Lung (tissue), 12 donors: ENCODE data around the gene DBN1. TPM values are rescaled to one million over a fixed set of nuclear protein-coding genes. Genes with fewer than 3 reads are reported as not detected.

ENCODE experiments used
- ATAC-seq: fragments of 200-7000 bp; cut with Tn5 transposase; one replicate; pipeline ENCODE4 v1.9.1; 2020; ENCODE audit warnings: moderate number of reproducible peaks; ENCODE audit not compliant: insufficient read depth, low FRiP score
- DNase-seq, 3 donors: peaks; one replicate each; pipeline ENCODE4 v3.0.0-alpha.2; 2013 to 2017
- H3K27ac ChIP-seq, 2 donors: one replicate each; pipeline ENCODE4 v1.5.1; 2013; ENCODE audit warnings: mild to moderate bottlenecking in 2 of 2, moderate library complexity in 2 of 2, control low read depth in 1 of 2, inconsistent platforms in 1 of 2, low read depth in 1 of 2, low read length in 1 of 2
- H3K27me3 ChIP-seq, 3 donors: one replicate each; pipeline ENCODE4 v1.5.1; 2013; ENCODE audit warnings: low read length in 2 of 3; ENCODE audit not compliant: control insufficient read depth in 3 of 3, insufficient read depth in 3 of 3
- H3K36me3 ChIP-seq, 4 donors: one replicate each; pipeline ENCODE4 v1.5.1; 2013; ENCODE audit warnings: low read length in 4 of 4, mild to moderate bottlenecking in 1 of 4, moderate library complexity in 1 of 4; ENCODE audit not compliant: control insufficient read depth in 4 of 4, insufficient read depth in 4 of 4
- H3K4me1 ChIP-seq, 5 donors: one replicate each; pipeline ENCODE4 v1.5.1; 2013; ENCODE audit warnings: low read length in 5 of 5, mild to moderate bottlenecking in 2 of 5, moderate library complexity in 1 of 5; ENCODE audit not compliant: control insufficient read depth in 5 of 5, insufficient read depth in 5 of 5
- H3K4me3 ChIP-seq: one replicate; pipeline ENCODE4 v1.5.1; 2013; ENCODE audit warnings: mild to moderate bottlenecking, control low read depth, moderate library complexity
- H3K9ac ChIP-seq, 2 donors: one replicate each; pipeline ENCODE4 v1.5.1; 2013; ENCODE audit warnings: low read length in 2 of 2, control low read depth in 1 of 2; ENCODE audit not compliant: insufficient read depth in 1 of 2
- H3K9me3 ChIP-seq, 4 donors: one replicate each; pipeline ENCODE4 v1.5.1; 2013; ENCODE audit warnings: low read length in 3 of 4, mild to moderate bottlenecking in 1 of 4, moderate library complexity in 1 of 4; ENCODE audit not compliant: control insufficient read depth in 4 of 4, insufficient read depth in 3 of 4
- CTCF ChIP-seq: IDR thresholded peaks from 2 replicates; pipeline ENCODE4 v1.5.1; 2012; ENCODE audit warnings: mild to moderate bottlenecking; ENCODE audit errors: control extremely low read depth, extremely low read depth
- whole genome bisulfite sequencing, 2 donors: extraction: QIAGEN DNeasy Blood & Tissue Kit; methylation state at CpG; one replicate each; pipeline ENCODE4 v1.1.7; 2013; 5-methylcytosine and 5-hydroxymethylcytosine counted together
- polyA plus RNA-seq, 2 donors: library from polyadenylated mRNA; stranded (reverse); fragments of 200-250 nt; gene quantifications; one replicate each; pipeline ENCODE4 v1.2.1, GENCODE V29; 2013
- total RNA-seq, 2 donors: library from RNA; depleted of rRNA in 1 of 2; stranded (reverse); fragments of >200 nt in 1 of 2; gene quantifications; one replicate each; pipeline ENCODE4 v1.2.1, GENCODE V29; 2014 to 2021
- donor health status: control.
- donor health status: control.
- donor health status: Bipolar disorder and iron deficiency.
- donor health status: healthy.
- donor health status: DM: yes; HTN: yes; CAD: no.

DBN1 gene
- total and polyA plus RNA-seq, 4 donors, result 18.7 to 38.3 (median 30.3) TPM

GRCh38 chr5:177439518-177440053 is 33.8 kb downstream of the DBN1 start:
- Histone ChIP-seq H3K9ac (no peak overlapping the region), H3K36me3 (peaks cover 0 to 51% (median 18%) of the 10 kb centered on the region in 4 donors), H3K4me1 (no peaks in the 10 kb centered on the region), H3K4me3 (no peak overlapping the region), H3K27me3 (peaks cover 0 to under 1% (median 0%) of the 10 kb centered on the region in 3 donors), H3K9me3 (no peaks in the 10 kb centered on the region), H3K27ac (no peak overlapping the region)
- no peak for TF ChIP-seq CTCF
- no peak for ATAC-seq
- WGBS, 2 donors, result 95 to 98% methylated on average over 4 of the region's 4 CpGs
- DNase-seq, result no peak

GRCh38 chr5:177438468-177438867 is 35.0 kb downstream of the DBN1 start:
- DNase-seq, result no peak
- peaks cover 0 to 62% (median 22%) of the 10 kb centered on the region in 4 donors for H3K36me3 ChIP-seq
- no peak for TF ChIP-seq CTCF
- H3K4me1 ChIP-seq, result no peaks in the 10 kb centered on the region
- 91 to 95% methylated on average over 10 of the region's 10 CpGs for WGBS, 2 donors
- ATAC-seq, result no peak
- no peak overlapping the region for H3K4me3 ChIP-seq
- H3K9ac ChIP-seq, result no peak overlapping the region
- H3K9me3 ChIP-seq, result no peaks in the 10 kb centered on the region
- H3K27me3 ChIP-seq, result no peaks in the 10 kb centered on the region
- no peak overlapping the region for H3K27ac ChIP-seq

- TF ChIP-seq CTCF, result no peak
- ATAC-seq, result no peak
- no peak for DNase-seq
- no peak overlapping the region for H3K9ac ChIP-seq
- no peaks in the 10 kb centered on the region for H3K9me3 ChIP-seq
- WGBS, 2 donors, result 71 to 75% methylated on average over 4 of the region's 4 CpGs
- no peak overlapping the region for H3K4me3 ChIP-seq
- no peaks in the 10 kb centered on the region for H3K27me3 ChIP-seq
- no peak overlapping the region for H3K27ac ChIP-seq
- H3K4me1 ChIP-seq, result no peaks in the 10 kb centered on the region
- peaks cover 0 to 66% (median 24%) of the 10 kb centered on the region in 4 donors for H3K36me3 ChIP-seq
Observed at GRCh38 chr5:177437623-177438022, 35.8 kb downstream of the DBN1 start.

- H3K9me3 ChIP-seq, result no peaks in the 10 kb centered on the region
- WGBS, 2 donors, result 94 to 96% methylated on average over 37 of the region's 37 CpGs
- H3K36me3 ChIP-seq, result peaks cover 0 to 68% (median 32%) of the 10 kb centered on the region in 4 donors
- no peak overlapping the region for H3K4me3 ChIP-seq
- ATAC-seq, result no peak
- H3K27me3 ChIP-seq, result no peaks in the 10 kb centered on the region
- H3K9ac ChIP-seq, result no peak overlapping the region
- no peak for TF ChIP-seq CTCF
- DNase-seq, result no peak
- no peaks in the 10 kb centered on the region for H3K4me1 ChIP-seq
- H3K27ac ChIP-seq, result no peak overlapping the region
Observed at GRCh38 chr5:177435847-177436536, 37.4 kb downstream of the DBN1 start.
